Cardiac muscle cell (in vitro differentiated cells and primary cell): Measurements from ENCODE around the gene LHFPL6. TPM values are rescaled to one million over a fixed set of nuclear protein-coding genes. Genes with fewer than 3 reads are reported as not detected.

Experiments
- DNase-seq, 2 donors: peaks; one replicate each; pipeline versions ENCODE4 v3.0.0 to v3.0.0-alpha.2; 2010 to 2017; ENCODE audit warnings: low read depth in 1 of 2, low spot score in 1 of 2
- H3K27ac ChIP-seq: fragments of 200-600 bp; sonication (generic); 2 replicates; pipeline ENCODE4 v1.5.1; 2016
- H3K27me3 ChIP-seq: fragments of 200-600 bp; sonication (generic); 2 replicates; pipeline ENCODE4 v1.6.0; 2016; ENCODE audit warnings: control low read depth
- H3K36me3 ChIP-seq: fragments of 200-600 bp; sonication (generic); 2 replicates; pipeline ENCODE4 v1.5.1; 2016; ENCODE audit warnings: control low read depth
- H3K4me1 ChIP-seq: fragments of 200-600 bp; sonication (generic); 2 replicates; pipeline ENCODE4 v1.8.1; 2017; ENCODE audit warnings: low read depth, mild to moderate bottlenecking, mixed run types
- H3K4me3 ChIP-seq: fragments of 200-600 bp; sonication (generic); 2 replicates; pipeline ENCODE4 v1.5.1; 2016; ENCODE audit warnings: mild to moderate bottlenecking
- H3K9me3 ChIP-seq: fragments of 200-600 bp; sonication (generic); 2 replicates; pipeline ENCODE4 v1.5.1; 2017; ENCODE audit warnings: low read depth, mild to moderate bottlenecking, control low read depth
- polyA plus RNA-seq: library from polyadenylated mRNA; unstranded; fragments of >200 nt; fragmentation: Nextera tagmentation; extraction: Ambion mirVana; gene quantifications from 2 replicates; pipeline ENCODE4 v1.2.1, GENCODE V29; 2016
- total RNA-seq: library from RNA; depleted of rRNA; stranded (reverse); fragments of >200 nt; gene quantifications from 2 replicates; pipeline ENCODE4 v1.2.3, GENCODE V29; 2016
- TF ChIP-seq, protein P1 (sequence below): IDR thresholded peaks from 2 replicates; pipeline ENCODE4 v1.5.1; 2012; ENCODE audit warnings: low read depth, mild to moderate bottlenecking, low read length

LHFPL6 gene
- total and polyA plus RNA-seq, 2 experiments from 2014 or later = 10.0 to 19.2 TPM

DNA sequence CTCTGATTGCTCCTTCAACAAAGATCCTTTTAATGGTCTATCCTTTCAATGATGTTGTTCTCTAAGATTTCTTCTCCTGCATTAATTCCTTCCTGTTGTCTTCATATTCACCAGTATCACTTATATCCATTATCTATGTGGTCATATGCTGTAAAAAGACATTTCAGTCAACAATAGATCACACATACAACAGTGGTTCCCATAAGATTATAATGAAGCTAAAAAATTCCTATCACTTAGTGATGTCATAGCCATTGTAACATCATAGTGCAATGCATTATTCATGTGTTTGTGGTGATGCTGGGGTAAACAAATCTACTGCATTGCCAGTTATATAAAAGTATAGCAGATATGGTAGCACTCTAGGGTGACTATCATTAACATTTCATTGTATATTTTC is 266.1 kb downstream of the LHFPL6 start:
- no peak for DNase-seq
- Histone ChIP-seq H3K36me3 (no peaks in the 10 kb centered on the region), H3K4me1 (no peaks in the 10 kb centered on the region), H3K4me3 (no peak overlapping the region), H3K27ac (no peak overlapping the region), H3K9me3 (no peaks in the 10 kb centered on the region), H3K27me3 (no peaks in the 10 kb centered on the region)
- TF ChIP-seq, protein P1, sequence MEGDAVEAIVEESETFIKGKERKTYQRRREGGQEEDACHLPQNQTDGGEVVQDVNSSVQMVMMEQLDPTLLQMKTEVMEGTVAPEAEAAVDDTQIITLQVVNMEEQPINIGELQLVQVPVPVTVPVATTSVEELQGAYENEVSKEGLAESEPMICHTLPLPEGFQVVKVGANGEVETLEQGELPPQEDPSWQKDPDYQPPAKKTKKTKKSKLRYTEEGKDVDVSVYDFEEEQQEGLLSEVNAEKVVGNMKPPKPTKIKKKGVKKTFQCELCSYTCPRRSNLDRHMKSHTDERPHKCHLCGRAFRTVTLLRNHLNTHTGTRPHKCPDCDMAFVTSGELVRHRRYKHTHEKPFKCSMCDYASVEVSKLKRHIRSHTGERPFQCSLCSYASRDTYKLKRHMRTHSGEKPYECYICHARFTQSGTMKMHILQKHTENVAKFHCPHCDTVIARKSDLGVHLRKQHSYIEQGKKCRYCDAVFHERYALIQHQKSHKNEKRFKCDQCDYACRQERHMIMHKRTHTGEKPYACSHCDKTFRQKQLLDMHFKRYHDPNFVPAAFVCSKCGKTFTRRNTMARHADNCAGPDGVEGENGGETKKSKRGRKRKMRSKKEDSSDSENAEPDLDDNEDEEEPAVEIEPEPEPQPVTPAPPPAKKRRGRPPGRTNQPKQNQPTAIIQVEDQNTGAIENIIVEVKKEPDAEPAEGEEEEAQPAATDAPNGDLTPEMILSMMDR = no peak

DNA sequence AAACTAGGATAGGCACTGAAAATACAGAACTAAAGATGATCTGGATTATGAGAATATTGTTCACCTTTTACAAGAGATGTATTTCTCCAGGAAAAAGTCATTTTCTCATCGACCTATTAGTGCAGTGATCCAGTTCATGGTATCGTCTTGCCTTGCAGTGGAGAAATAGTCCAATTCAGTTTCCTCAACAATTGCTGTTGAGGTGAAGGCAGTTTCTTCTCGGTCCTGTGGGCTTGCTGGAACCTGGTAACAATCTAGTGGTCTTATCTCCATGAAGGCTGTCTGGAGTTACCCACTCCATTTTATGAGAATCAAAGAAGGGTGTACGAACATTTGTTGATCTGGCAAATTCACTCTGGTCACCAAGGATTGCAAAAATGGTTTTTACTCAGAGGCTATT is 266.8 kb downstream of the LHFPL6 start:
- Histone ChIP-seq H3K27me3 (no peaks in the 10 kb centered on the region), H3K4me1 (no peaks in the 10 kb centered on the region), H3K4me3 (no peak overlapping the region), H3K9me3 (no peaks in the 10 kb centered on the region), H3K27ac (no peak overlapping the region), H3K36me3 (no peaks in the 10 kb centered on the region)
- DNase-seq = no peak
- TF ChIP-seq, protein P1 = no peak

DNA sequence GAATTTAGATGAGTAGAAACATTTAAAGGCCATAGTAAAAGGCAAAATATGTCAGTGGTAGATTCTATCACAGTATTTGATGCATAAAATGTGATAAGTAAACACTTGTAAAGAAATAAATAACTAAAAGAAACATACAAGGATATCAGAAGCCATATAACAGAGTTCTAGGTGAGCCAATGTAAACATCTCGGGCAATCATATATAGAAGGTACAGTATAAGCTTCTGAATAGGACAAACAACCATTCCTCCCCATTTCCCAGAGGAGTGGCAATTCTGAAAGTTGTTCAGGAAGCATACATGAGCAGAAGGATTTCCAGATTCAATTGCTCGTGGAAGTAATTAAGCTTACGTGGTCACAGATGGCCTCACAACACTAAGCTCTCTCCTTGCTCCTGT is 267.3 kb downstream of the LHFPL6 start:
- no peaks in the 10 kb centered on the region for H3K9me3 ChIP-seq
- H3K4me3 ChIP-seq = no peak overlapping the region
- no peaks in the 10 kb centered on the region for H3K27me3 ChIP-seq
- DNase-seq = no peak
- no peaks in the 10 kb centered on the region for H3K4me1 ChIP-seq
- H3K27ac ChIP-seq = no peak overlapping the region
- no peaks in the 10 kb centered on the region for H3K36me3 ChIP-seq
- TF ChIP-seq, protein P1 = no peak

DNA sequence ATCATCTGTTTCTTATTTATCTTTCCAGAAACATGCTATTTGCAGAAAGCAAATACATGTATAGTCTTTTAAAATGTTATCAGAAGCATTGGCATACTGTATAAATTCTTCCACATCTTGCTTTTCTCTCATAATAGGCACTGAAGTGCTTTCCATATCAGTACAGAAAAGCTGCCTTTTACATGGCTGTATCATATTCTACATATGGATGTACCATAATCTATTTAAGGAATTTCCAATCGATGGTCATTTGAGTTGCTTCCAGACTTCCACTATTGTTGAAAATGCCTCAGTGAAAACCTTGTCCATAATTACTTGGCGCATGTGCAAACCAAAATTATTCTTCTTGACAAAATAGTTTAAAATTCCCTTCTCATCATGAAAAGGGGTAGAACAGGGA is 272.5 kb downstream of the LHFPL6 start:
- no peaks in the 10 kb centered on the region for H3K36me3 ChIP-seq
- H3K27me3 ChIP-seq = no peaks in the 10 kb centered on the region
- no peak for DNase-seq
- TF ChIP-seq, protein P1 = no peak
- H3K4me3 ChIP-seq = no peak overlapping the region
- H3K9me3 ChIP-seq = no peaks in the 10 kb centered on the region
- no peak overlapping the region for H3K27ac ChIP-seq
- H3K4me1 ChIP-seq = no peaks in the 10 kb centered on the region

DNA sequence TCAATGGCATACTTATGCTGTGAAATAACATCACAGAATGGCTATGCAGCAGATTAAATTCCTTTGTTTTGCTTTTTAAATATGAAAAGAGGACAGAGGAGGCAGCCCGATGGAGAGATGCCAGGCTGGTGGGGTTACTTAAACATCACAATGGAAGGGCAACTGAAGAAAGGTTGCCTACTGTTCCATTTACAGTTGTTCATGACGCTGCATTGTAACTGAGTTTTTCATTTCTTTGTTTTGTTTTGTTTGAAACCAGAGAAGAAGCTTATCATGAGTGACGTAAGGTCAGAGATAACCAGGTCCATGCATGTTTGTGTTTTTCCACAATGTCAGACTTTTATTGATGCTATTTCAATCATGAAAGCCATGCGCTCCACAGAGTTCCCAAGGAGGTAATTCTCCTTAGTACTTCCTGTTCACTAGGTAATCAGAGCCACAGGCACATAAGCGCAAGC is 273.8 kb downstream of the LHFPL6 start:
- TF ChIP-seq, protein P1 = no peak
- Histone ChIP-seq H3K27ac (no peak overlapping the region), H3K4me3 (no peak overlapping the region), H3K36me3 (no peaks in the 10 kb centered on the region), H3K27me3 (no peaks in the 10 kb centered on the region), H3K4me1 (no peaks in the 10 kb centered on the region), H3K9me3 (no peaks in the 10 kb centered on the region)
- peak in 1 of 2 donors; percentile 45 for DNase-seq

DNA sequence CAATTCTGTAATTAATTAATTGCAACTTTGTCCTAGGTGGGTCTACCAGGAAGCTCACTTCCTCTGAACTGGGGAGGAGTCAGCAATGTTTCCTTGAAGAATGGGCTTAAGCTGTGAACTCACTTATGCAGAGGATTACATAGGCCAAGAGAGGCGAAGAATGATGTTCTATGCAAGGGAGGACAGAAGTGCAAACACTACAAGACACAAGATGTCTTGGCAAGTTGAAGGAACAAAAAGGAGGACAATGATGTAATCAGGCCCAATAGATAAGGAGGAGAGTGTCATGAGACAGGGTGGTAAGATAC is 275.9 kb downstream of the LHFPL6 start:
- no peak for DNase-seq
- no peaks in the 10 kb centered on the region for H3K9me3 ChIP-seq
- H3K27ac ChIP-seq = no peak overlapping the region
- no peak overlapping the region for H3K4me3 ChIP-seq
- TF ChIP-seq, protein P1 = no peak
- H3K4me1 ChIP-seq = peaks cover 14% of the 10 kb centered on the region
- no peaks in the 10 kb centered on the region for H3K36me3 ChIP-seq
- no peaks in the 10 kb centered on the region for H3K27me3 ChIP-seq
